Psoas muscle (tissue), 8 donors: ENCODE measurements around the gene ZBTB7A. TPM values are rescaled to one million over a fixed set of nuclear protein-coding genes. Genes with fewer than 3 reads are reported as not detected.
A peak's percentile ranks its signal among the peaks of the same experiment; 100 is the strongest.
"Not testable (repeated sequence)": the region's sequence is repeated elsewhere in the genome, so short reads cannot be mapped to it uniquely, and the experiment has no call there.

Source experiments
- ATAC-seq, 4 donors: fragments of 200-7000 bp; cut with Tn5 transposase; one replicate each; pipeline ENCODE4 v1.9.1; 2020; ENCODE audit warnings: moderate library complexity in 3 of 4, mild to moderate bottlenecking in 2 of 4
- DNase-seq, 2 donors: peaks; one replicate each; pipeline ENCODE4 v3.0.0-alpha.2; 2020
- H3K27ac ChIP-seq: fragments of 200-600 bp; one replicate; pipeline ENCODE4 v1.8.0; 2022
- H3K27me3 ChIP-seq, 3 donors: fragments of 200-600 bp in 1 of 3; one replicate each; pipeline versions ENCODE4 v1.6.1 to v1.8.0; 2013 to 2022; ENCODE audit warnings: low read length in 2 of 3, mild to moderate bottlenecking in 2 of 3, moderate library complexity in 1 of 3; ENCODE audit not compliant: insufficient read depth in 3 of 3
- H3K36me3 ChIP-seq, 2 donors: fragments of 200-600 bp in 1 of 2; one replicate each; pipeline versions ENCODE4 v1.6.1 to v1.8.0; 2013 to 2022; ENCODE audit warnings: low read depth in 1 of 2, mild to moderate bottlenecking in 1 of 2, moderate library complexity in 1 of 2; ENCODE audit not compliant: insufficient read depth in 1 of 2
- H3K4me1 ChIP-seq: fragments of 200-600 bp; one replicate; pipeline ENCODE4 v1.8.0; 2022
- H3K4me3 ChIP-seq: fragments of 200-600 bp; one replicate; pipeline ENCODE4 v1.8.0; 2022; ENCODE audit warnings: mild to moderate bottlenecking
- H3K9me3 ChIP-seq: fragments of 200-600 bp; one replicate; pipeline ENCODE4 v1.8.0; 2022
- WGBS, 3 donors: extraction: QIAGEN DNeasy Blood & Tissue Kit; methylation state at CpG; one replicate each; pipeline versions ENCODE4 v1.1.6 to v1.1.7; 2013; 5-methylcytosine and 5-hydroxymethylcytosine counted together
- intact Hi-C, 2 donors: fragments of 100-400 bp; cut with DNase I; formaldehyde crosslinking; loops; one replicate each; pipeline versions ENCODE4 v1.11.0 to v1.14.2; 2022
- polyA plus RNA-seq, 3 donors: library from polyadenylated mRNA; stranded (reverse); fragments of 200-250 nt; gene quantifications; one replicate each; pipeline ENCODE4 v1.2.3, GENCODE V29; 2013
- total RNA-seq, 4 donors: library from RNA; stranded (reverse); fragmentation: NEBNext Ultra II Directional in 2 of 4; extraction: Animal tissue kit (Norgen Biotek cat#: 25700) in 2 of 4; gene quantifications; one replicate each; pipeline versions ENCODE4 v1.2.1 to v1.2.4, GENCODE V29; 2021 to 2023
- TF ChIP-seq, protein P1 (sequence below): fragments of 200-600 bp; IDR thresholded peaks from one replicate; pipeline ENCODE4 v1.8.0; 2022; ENCODE audit warnings: antibody characterized with exemption
- donor health status: healthy with polysubstance abuse.
- donor health status: DM: no; HTN: no; CAD: no; lungs with moderate emphysema.
- donor health status: Bipolar disorder and iron deficiency.
- donor health status: healthy.
- donor health status: DM: yes; HTN: yes; CAD: no.
- donor health status: DM: no; HTN: no; CAD: no.
- donor health status: DM: no; HTN: no; CAD: no.
- donor health status: DM: yes; HTN: yes; CAD: no.

The ZBTB7A gene
- total and polyA plus RNA-seq, 7 donors, result 18.5 to 55.9 (median 25.7) TPM

DNA sequence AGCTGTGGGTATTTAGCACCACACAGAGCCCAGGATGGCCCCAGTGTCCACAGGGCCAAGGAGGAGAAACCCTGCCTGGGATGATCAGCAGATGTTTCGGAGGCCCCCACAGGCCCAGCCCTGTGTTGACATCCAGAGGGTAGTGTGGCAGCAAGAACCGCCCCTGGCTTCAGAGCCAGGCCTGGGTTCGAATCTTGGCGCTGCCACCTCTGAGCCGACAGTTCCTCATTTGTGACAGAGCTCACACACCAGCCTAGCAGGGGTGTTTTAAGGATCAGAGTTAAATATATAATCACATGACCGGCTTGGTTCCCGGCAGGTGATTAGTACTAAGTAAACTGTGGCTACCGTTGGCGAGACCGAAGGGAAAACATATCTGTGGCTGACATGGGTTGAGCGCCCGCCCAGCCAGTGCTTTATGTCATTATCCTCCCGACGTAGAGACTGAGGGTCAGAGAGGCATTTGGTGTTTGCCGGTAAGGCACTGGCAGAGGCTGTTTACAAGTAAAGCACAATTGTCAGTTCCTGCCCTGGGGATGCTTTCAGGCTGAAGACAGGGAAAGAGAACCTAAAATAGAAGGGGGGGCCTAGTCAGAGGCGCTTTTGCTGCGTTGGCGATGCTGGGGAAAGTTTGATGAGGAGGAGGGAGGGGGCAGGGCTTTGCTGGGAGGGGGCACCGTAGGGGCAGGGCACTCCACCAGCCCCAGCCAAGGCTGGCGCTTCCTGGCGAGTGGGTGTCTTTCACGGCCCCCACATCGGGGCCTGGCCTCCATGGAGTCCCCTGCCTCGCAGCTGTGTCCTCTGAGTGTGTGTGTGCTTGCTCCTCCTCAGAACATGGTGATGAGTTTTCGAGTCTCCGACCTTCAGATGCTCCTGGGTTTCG is 54.4 kb downstream of the ZBTB7A start:
- TF ChIP-seq, protein P1, sequence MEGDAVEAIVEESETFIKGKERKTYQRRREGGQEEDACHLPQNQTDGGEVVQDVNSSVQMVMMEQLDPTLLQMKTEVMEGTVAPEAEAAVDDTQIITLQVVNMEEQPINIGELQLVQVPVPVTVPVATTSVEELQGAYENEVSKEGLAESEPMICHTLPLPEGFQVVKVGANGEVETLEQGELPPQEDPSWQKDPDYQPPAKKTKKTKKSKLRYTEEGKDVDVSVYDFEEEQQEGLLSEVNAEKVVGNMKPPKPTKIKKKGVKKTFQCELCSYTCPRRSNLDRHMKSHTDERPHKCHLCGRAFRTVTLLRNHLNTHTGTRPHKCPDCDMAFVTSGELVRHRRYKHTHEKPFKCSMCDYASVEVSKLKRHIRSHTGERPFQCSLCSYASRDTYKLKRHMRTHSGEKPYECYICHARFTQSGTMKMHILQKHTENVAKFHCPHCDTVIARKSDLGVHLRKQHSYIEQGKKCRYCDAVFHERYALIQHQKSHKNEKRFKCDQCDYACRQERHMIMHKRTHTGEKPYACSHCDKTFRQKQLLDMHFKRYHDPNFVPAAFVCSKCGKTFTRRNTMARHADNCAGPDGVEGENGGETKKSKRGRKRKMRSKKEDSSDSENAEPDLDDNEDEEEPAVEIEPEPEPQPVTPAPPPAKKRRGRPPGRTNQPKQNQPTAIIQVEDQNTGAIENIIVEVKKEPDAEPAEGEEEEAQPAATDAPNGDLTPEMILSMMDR, result no peak
- H3K4me3 ChIP-seq, result peak overlapping the region; percentile 34
- DNase-seq, result no peak
- H3K36me3 ChIP-seq, result peaks cover 5 to 21% of the 10 kb centered on the region in 2 donors
- no peaks in the 10 kb centered on the region for H3K9me3 ChIP-seq
- H3K27me3 ChIP-seq, result no peaks in the 10 kb centered on the region
- intact Hi-C loops, result loop anchor here in 1 of 2 donors (5.0 kb wide), 1 partner anchor 35 kb away; no protein-coding TSS in a partner anchor
- peak in 2 of 4 donors; percentile 29 to 47 for ATAC-seq
- WGBS, 3 donors, result 60 to 62% (median 60%) methylated on average over 27 of the region's 27 CpGs
- H3K27ac ChIP-seq, result peak overlapping the region; percentile 78
- peaks cover 73% of the 10 kb centered on the region for H3K4me1 ChIP-seq

DNA sequence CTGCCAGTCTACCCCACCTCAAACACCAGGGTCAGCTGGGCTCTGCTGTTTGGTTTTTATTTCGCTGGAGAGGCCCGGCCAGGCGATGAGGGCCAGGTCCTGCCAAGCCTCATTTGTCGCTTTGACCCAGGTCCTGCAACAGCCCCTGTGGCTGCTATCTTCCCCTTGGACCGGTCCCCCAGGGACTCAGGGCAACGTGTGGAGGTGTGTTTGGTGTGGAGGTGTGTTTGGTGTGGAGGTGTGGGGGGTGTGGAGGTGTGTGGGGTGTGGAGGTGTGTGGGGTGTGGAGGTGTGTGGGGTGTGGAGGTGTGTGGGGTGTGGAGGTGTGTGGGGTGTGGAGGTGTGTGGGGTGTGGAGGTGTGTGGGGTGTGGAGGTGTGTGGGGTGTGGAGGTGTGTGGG is 55.3 kb downstream of the ZBTB7A start:
- ATAC-seq, H3K9me3 ChIP-seq, DNase-seq, H3K27me3 ChIP-seq: not testable (repeated sequence)
- H3K4me3 ChIP-seq, result peak overlapping the region; percentile 87
- intact Hi-C loops, result loop anchor here in 1 of 2 donors (5.0 kb wide), 1 partner anchor 36 kb away; no protein-coding TSS in a partner anchor
- H3K36me3 ChIP-seq, result peaks cover 5 to 21% of the 10 kb centered on the region in 2 donors
- 41 to 63% (median 43%) methylated on average over 6 of the region's 6 CpGs for WGBS, 3 donors
- H3K27ac ChIP-seq, result peak overlapping the region; percentile 91
- H3K4me1 ChIP-seq, result peaks cover 70% of the 10 kb centered on the region

DNA sequence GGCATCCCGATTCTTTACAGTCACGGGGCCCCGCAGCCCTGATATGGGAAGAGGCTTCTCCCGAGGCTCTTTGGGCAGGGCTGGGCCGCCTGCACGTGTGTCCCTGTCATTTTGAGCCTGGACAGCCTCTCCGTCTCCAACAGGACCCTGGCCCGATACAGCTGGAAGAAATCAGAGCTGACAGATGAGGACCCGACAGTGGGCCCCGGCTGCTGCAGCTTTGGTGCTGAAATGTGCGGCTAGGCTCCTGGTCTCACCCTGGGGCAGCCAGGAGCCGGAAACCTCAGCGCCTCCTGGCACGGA is 55.9 kb downstream of the ZBTB7A start:
- peaks cover 5 to 21% of the 10 kb centered on the region in 2 donors for H3K36me3 ChIP-seq
- peak overlapping the region; percentile 91 for H3K27ac ChIP-seq
- ATAC-seq (no peak), DNase-seq (no peak)
- no peaks in the 10 kb centered on the region for H3K27me3 ChIP-seq
- TF ChIP-seq, protein P1, result no peak
- no peaks in the 10 kb centered on the region for H3K9me3 ChIP-seq
- WGBS, 3 donors, result 49 to 60% (median 49%) methylated on average over 14 of the region's 14 CpGs
- H3K4me3 ChIP-seq, result peak overlapping the region; percentile 87
- H3K4me1 ChIP-seq, result peaks cover 64% of the 10 kb centered on the region
- intact Hi-C loops, result loop anchor here in 1 of 2 donors (5.0 kb wide), 1 partner anchor 37 kb away; no protein-coding TSS in a partner anchor

DNA sequence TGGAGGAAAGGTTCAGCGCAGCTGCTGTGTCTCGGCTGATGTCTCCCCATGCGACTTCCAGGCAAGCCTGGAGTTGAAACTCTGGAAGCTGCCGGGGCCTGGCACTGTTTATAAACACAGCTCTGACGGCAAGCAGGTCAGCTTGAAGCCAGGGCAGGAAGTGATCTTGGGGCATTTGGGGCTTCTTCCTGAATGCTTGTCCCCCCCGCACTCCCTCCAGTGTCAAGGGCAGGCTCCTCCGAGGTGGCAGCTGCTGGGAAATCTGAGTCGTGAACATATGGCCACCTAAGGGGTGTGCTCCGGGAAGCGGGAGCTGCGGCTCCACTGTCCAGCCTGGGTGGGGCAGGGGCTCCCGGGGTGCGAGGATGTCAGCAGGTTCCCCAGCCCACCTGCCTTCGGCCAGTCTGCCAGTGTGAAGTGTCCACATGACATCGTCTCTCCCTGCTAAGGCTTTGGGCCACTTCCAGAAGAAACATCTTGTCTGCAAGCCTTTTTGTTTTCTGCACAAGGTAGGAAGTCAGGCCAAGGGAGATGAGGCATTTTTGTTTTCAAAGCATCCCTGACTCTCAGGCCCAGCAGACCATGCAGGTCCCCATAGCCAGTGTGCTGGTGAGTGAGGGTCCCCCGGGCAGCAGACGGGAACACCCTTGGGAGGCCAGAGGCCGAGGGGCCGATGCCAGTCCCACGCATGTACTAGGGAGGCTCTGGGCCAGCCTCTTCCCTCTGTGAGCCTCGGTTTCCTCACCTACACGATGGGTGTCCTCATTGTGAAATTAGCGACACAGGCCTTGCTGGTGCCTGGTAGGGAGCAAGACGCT is 56.5 kb downstream of the ZBTB7A start:
- DNase-seq (no peak), ATAC-seq (peak in 2 of 4 donors; percentile 14 to 23)
- Histone ChIP-seq H3K4me1 (peaks cover 59% of the 10 kb centered on the region), H3K36me3 (peaks cover 5 to 21% of the 10 kb centered on the region in 2 donors), H3K27ac (peak overlapping the region; percentile 91), H3K4me3 (peak overlapping the region; percentile 87), H3K27me3 (no peaks in the 10 kb centered on the region), H3K9me3 (no peaks in the 10 kb centered on the region)
- 33 to 39% (median 34%) methylated on average over 24 of the region's 24 CpGs for WGBS, 3 donors
- intact Hi-C loops, result loop anchor here (5.0 kb wide), 3 partner anchors 37 to 107 kb away; no protein-coding TSS in a partner anchor
- TF ChIP-seq, protein P1, result no peak
